HepG2 (cell line): ENCODE data around the gene KRTAP20-2. TPM values are rescaled to one million over a fixed set of nuclear protein-coding genes. Genes with fewer than 3 reads are reported as not detected.

Experiments
- ATAC-seq: fragments of 200-7000 bp; cut with Tn5 transposase; 3 replicates; pipeline ENCODE4 v1.9.1; 2020; ENCODE audit warnings: mild to moderate bottlenecking, moderate library complexity
- BruUV-seq: library from RNA; stranded (reverse); fragments of 400-500 nt; replicated peaks from 2 replicates; lab custom pipeline; 2021; lab: Mats Ljungman, UMichigan
- CTCF ChIA-PET: fragments of 300-600 bp; formaldehyde crosslinking; extraction: SDS; loops from one replicate; lab custom pipeline; 2021; ENCODE audit warnings: low total read pairs, inconsistent platforms, low intra/inter-chr PET ratio; lab: Yijun Ruan, JAX
- POLR2A ChIA-PET: fragments of 350-600 bp; sonication (Branson Sonifier 250); formaldehyde crosslinking; loops from one replicate; lab custom pipeline; 2020; ENCODE audit warnings: antibody characterized with exemption, inconsistent platforms; lab: Yijun Ruan, JAX
- DNase-seq: peaks from one replicate; pipeline ENCODE4 v3.0.0-alpha.2; 2015; ENCODE audit warnings: low spot score
- FAIRE-seq: peaks from 3 replicates; lab custom pipeline; 2011; peaks lifted over from hg19 to GRCh38; lab: Jason Lieb, UNC
- H2AFZ ChIP-seq: one replicate; pipeline ENCODE4 v1.6.1; 2011; ENCODE audit warnings: low read length, inconsistent platforms
- H3K27ac ChIP-seq: fragments of 300-600 bp; 3 replicates; pipeline ENCODE4 v1.8.0; 2011; ENCODE audit warnings: mixed run types, mild to moderate bottlenecking, mixed read lengths, low read length, inconsistent platforms; ENCODE audit not compliant: insufficient read depth; ENCODE audit errors: extremely low read length
- H3K27me3 ChIP-seq, 2 experiments: fragments of 200-600 bp in 1 of 2; 2 replicates in 1 of 2; 3 replicates in 1 of 2; pipeline versions ENCODE4 v1.6.0 to v1.8.0; 2011; ENCODE audit warnings: low read length in 2 of 2, mild to moderate bottlenecking in 2 of 2, moderate library complexity in 2 of 2, inconsistent platforms in 1 of 2; ENCODE audit not compliant: insufficient read depth in 2 of 2, control insufficient read depth in 1 of 2
- H3K36me3 ChIP-seq, 2 experiments: fragments of 200-600 bp in 1 of 2; replicated peaks in 1 of 2; 2 replicates in 1 of 2; 3 replicates in 1 of 2; pipeline versions ENCODE4 v1.5.1 to v1.8.0; 2011; ENCODE audit warnings: low read length in 2 of 2, inconsistent platforms in 1 of 2; ENCODE audit not compliant: insufficient read depth in 2 of 2, control insufficient read depth in 1 of 2
- H3K4me1 ChIP-seq: 2 replicates; pipeline ENCODE4 v1.5.1; 2012; ENCODE audit warnings: low read length, inconsistent platforms; ENCODE audit not compliant: insufficient read depth
- H3K4me2 ChIP-seq: 2 replicates; pipeline ENCODE4 v1.6.0; 2011; ENCODE audit warnings: low read depth, low read length, inconsistent platforms
- H3K4me3 ChIP-seq, 3 experiments: fragments of 200-600 bp in 1 of 3; sonication (generic), shearing (Covaris generic) in 1 of 3; replicated peaks in 1 of 3; 2 replicates each; pipeline ENCODE4 v1.5.1; 2011 to 2016; ENCODE audit warnings: low read length in 3 of 3, inconsistent platforms in 2 of 3, low read depth in 2 of 3, mild to moderate bottlenecking in 2 of 3, control low read depth in 1 of 3, mixed read lengths in 1 of 3; ENCODE audit not compliant: insufficient read depth in 1 of 3
- H3K79me2 ChIP-seq: one replicate; pipeline ENCODE4 v1.6.1; 2011; ENCODE audit warnings: low read length, inconsistent platforms; ENCODE audit not compliant: insufficient read depth
- H3K9ac ChIP-seq: 2 replicates; pipeline ENCODE4 v1.6.0; 2011; ENCODE audit warnings: mild to moderate bottlenecking, low read depth, low read length, inconsistent platforms; ENCODE audit not compliant: insufficient read depth
- H3K9me3 ChIP-seq: 2 replicates; pipeline ENCODE4 v1.5.1; 2012; ENCODE audit warnings: mild to moderate bottlenecking, low read length
- H4K20me1 ChIP-seq: 2 replicates; pipeline ENCODE4 v1.6.0; 2011; ENCODE audit warnings: inconsistent platforms, mild to moderate bottlenecking, low read length, moderate library complexity; ENCODE audit not compliant: insufficient read depth
- DBP ChIP-seq: sonication (generic); formaldehyde crosslinking; IDR thresholded peaks from 2 replicates; pipeline ENCODE4 v1.4.0; 2020; ENCODE audit warnings: missing genetic modification reagents; ENCODE audit errors: not compliant biosample characterization
- ELF3 ChIP-seq: IDR thresholded peaks from 2 replicates; pipeline ENCODE4 v1.6.1; 2016; ENCODE audit warnings: missing genetic modification reagents, missing compliant biosample characterization
- PLRG1 ChIP-seq: fragments of 450-650 bp; conservative IDR thresholded peaks from 2 replicates; pipeline ENCODE4 v1.6.1; 2016
- SP4 ChIP-seq: sonication (generic); formaldehyde crosslinking; IDR thresholded peaks from 2 replicates; pipeline ENCODE4 v1.8.1; 2023; ENCODE audit warnings: mild to moderate bottlenecking, missing genetic modification reagents
- STAT5B ChIP-seq: sonication (generic); formaldehyde crosslinking; IDR thresholded peaks from 2 replicates; pipeline ENCODE4 v1.4.0; 2020; ENCODE audit warnings: missing genetic modification reagents
- TARDBP ChIP-seq: sonication (generic); formaldehyde crosslinking; IDR thresholded peaks from 2 replicates; pipeline ENCODE4 v1.8.0; 2022; ENCODE audit warnings: mild to moderate bottlenecking, missing genetic modification reagents
- TEF ChIP-seq: sonication (generic); formaldehyde crosslinking; IDR thresholded peaks from 2 replicates; pipeline ENCODE4 v1.5.0; 2020; ENCODE audit warnings: missing genetic modification reagents
- ZFP36L1 ChIP-seq: sonication (generic); formaldehyde crosslinking; IDR thresholded peaks from 2 replicates; pipeline ENCODE4 v1.8.0; 2022; ENCODE audit warnings: mild to moderate bottlenecking, missing genetic modification reagents, moderate library complexity
- ZNF260 ChIP-seq: sonication (generic); formaldehyde crosslinking; IDR thresholded peaks from 2 replicates; pipeline ENCODE4 v1.4.0; 2020; ENCODE audit warnings: missing genetic modification reagents, low read depth, mild to moderate bottlenecking, borderline replicate concordance
- ZNF264 ChIP-seq: sonication (generic); formaldehyde crosslinking; IDR thresholded peaks from 2 replicates; pipeline ENCODE4 v1.4.0; 2020; ENCODE audit warnings: missing genetic modification reagents
- ZNF382 ChIP-seq: sonication (generic); formaldehyde crosslinking; IDR thresholded peaks from 2 replicates; pipeline ENCODE4 v1.5.0; 2020; ENCODE audit warnings: missing genetic modification reagents, mild to moderate bottlenecking, borderline replicate concordance
- ZNF407 ChIP-seq: sonication (generic); formaldehyde crosslinking; IDR thresholded peaks from one replicate; pipeline ENCODE4 v1.5.1; 2020; ENCODE audit warnings: mild to moderate bottlenecking, missing genetic modification reagents; ENCODE audit errors: not compliant biosample characterization
- ZNF549 ChIP-seq: sonication (generic); formaldehyde crosslinking; IDR thresholded peaks from 2 replicates; pipeline ENCODE4 v1.5.0; 2020; ENCODE audit warnings: missing genetic modification reagents
- ZNF605 ChIP-seq: sonication (generic); formaldehyde crosslinking; IDR thresholded peaks from 2 replicates; pipeline ENCODE4 v1.8.0; 2022; ENCODE audit warnings: mild to moderate bottlenecking, missing genetic modification reagents
- ZNF710 ChIP-seq: sonication (generic); formaldehyde crosslinking; IDR thresholded peaks from 2 replicates; pipeline ENCODE4 v1.5.0; 2020; ENCODE audit warnings: mild to moderate bottlenecking, missing genetic modification reagents, borderline replicate concordance
- WGBS: methylation state at CpG from one replicate; pipeline ENCODE4 v1.1.6; 2017; ENCODE audit warnings: low lambda C conversion rate; 5-methylcytosine and 5-hydroxymethylcytosine counted together
- in situ Hi-C: cut with HindIII; loops from 2 replicates; pipeline ENCODE4 v1.10.0; 2017; ENCODE audit warnings: low pct_unique_long_range_greater_than_20kb; ENCODE audit not compliant: extremely low pct_ligation_motif_present
- intact Hi-C: fragments of 100-400 bp; cut with micrococcal nuclease; formaldehyde crosslinking; loops from one replicate; pipeline ENCODE4 v1.10.0; 2022; ENCODE audit not compliant: unreplicated experiment
- polyA plus RNA-seq, 8 experiments: library from polyadenylated mRNA; depleted of rRNA in 3 of 8; stranded (reverse) in 7 of 8; unstranded in 1 of 8; fragments of >200 nt; fragmentation: Illumina TruSeq in 4 of 8; extraction: Trizol in 4 of 8; gene quantifications; 2 replicates each; pipeline versions ENCODE4 v1.2.1 to v1.2.3, GENCODE V29; 2011 to 2016; ENCODE audit warnings: low read depth in 4 of 8, missing spikeins in 1 of 8, mixed read lengths in 1 of 8; ENCODE audit not compliant: insufficient read depth in 1 of 8
- total RNA-seq, 5 experiments: library from RNA; depleted of rRNA; stranded (reverse); fragments of >200 nt; fragmentation: Illumina TruSeq; extraction: Trizol; gene quantifications; 2 replicates each; pipeline ENCODE4 v1.2.3, GENCODE V29; 2016; ENCODE audit warnings: low read depth in 1 of 5

KRTAP20-2 gene
- total and polyA plus RNA-seq, 2 of the 13 experiments (the other 11 are each of a cell fraction or from before 2014, with no cell fraction given), result not detected

GRCh38 chr21:30598802-30599201 is 36.2 kb upstream of the KRTAP20-2 start, which contains the start of gene KRTAP6-2:
Gene KRTAP6-2, minus strand, starts transcription at chr21:30598902. Its CDS starts 28 bp downstream, at chr21:30598874.
- no peak for ATAC-seq
- no peaks in the 10 kb centered on the region for H3K79me2 ChIP-seq
- POLR2A ChIA-PET, result no interaction called here
- no peak within 1 kb of the TSS for H3K9ac ChIP-seq
- no peak within 1 kb of the TSS for H3K27ac ChIP-seq
- DNase-seq, result no peak
- CTCF ChIA-PET, result no interaction called here
- H3K9me3 ChIP-seq, result peaks cover 92% of the 10 kb centered on the region
- no peaks in the 10 kb centered on the region for H4K20me1 ChIP-seq
- intact Hi-C loops (no loop called here), in situ Hi-C loops (no loop called here)
- H2AFZ ChIP-seq, result no peak within 1 kb of the TSS
- WGBS, result 67% methylated on average over 6 of the region's 6 CpGs
- H3K4me3 ChIP-seq, result no peak within 1 kb of the TSS
- FAIRE-seq, result no peak
- H3K27me3 ChIP-seq, result no peaks in the 10 kb centered on the region
- H3K36me3 ChIP-seq, result no peaks in the 10 kb centered on the region
- H3K4me1 ChIP-seq, result no peaks in the 10 kb centered on the region
- no TSS peak for BruUV-seq
- H3K4me2 ChIP-seq, result no peak within 1 kb of the TSS
- no peak for TF ChIP-seq ZNF710 (CRISPR knock-in tag)
- no peak for TF ChIP-seq SP4 (CRISPR knock-in tag)
- no peak for TF ChIP-seq STAT5B (CRISPR knock-in tag)
- TF ChIP-seq TARDBP (CRISPR knock-in tag), result no peak
- TF ChIP-seq ZNF605, result no peak
- no peak for TF ChIP-seq ZNF264 (CRISPR knock-in tag)
- no peak for TF ChIP-seq TEF
- no peak for TF ChIP-seq PLRG1
- TF ChIP-seq ZNF260 (CRISPR knock-in tag), result no peak
- TF ChIP-seq ZNF407 (CRISPR knock-in tag), result no peak
- no peak for TF ChIP-seq DBP (CRISPR knock-in tag)
- TF ChIP-seq ZFP36L1 (CRISPR knock-in tag), result no peak
- no peak for TF ChIP-seq ELF3 (CRISPR knock-in tag)
- TF ChIP-seq ZNF382 (CRISPR knock-in tag), result no peak
- TF ChIP-seq ZNF549 (CRISPR knock-in tag), result no peak
